Measurements from ENCODE around the gene CTBP2. TPM values are rescaled to one million over a fixed set of nuclear protein-coding genes. Genes with fewer than 3 reads are reported as not detected.

Gene CTBP2
- polyA plus RNA-seq, 1 donor (not counting 4 experiments of a cell fraction or from before 2014, with no cell fraction given) = 76.0 TPM

GRCh38 chr10:125136087-125136486 lies 24.3 kb downstream of the CTBP2 start:
- Histone ChIP-seq H3K27me3 (ENCODE audit: control insufficient read depth, extremely low read depth, insufficient read depth, low read length) (no peaks in the 10 kb centered on the region), H3K4me2 (ENCODE audit: control insufficient read depth, extremely low read depth, insufficient read depth, low read depth, low read length) (no peak overlapping the region), H3K4me1 (ENCODE audit: control insufficient read depth, extremely low read depth, insufficient read depth, low read length) (no peaks in the 10 kb centered on the region), H3K9me3 (ENCODE audit: control insufficient read depth, low read depth, low read length) (no peaks in the 10 kb centered on the region), H4K20me1 (ENCODE audit: control insufficient read depth, extremely low read depth, insufficient read depth, low read length) (peaks cover 49% of the 10 kb centered on the region), H3K9ac (ENCODE audit: control insufficient read depth, extremely low read depth, insufficient read depth, low read length) (no peak overlapping the region), H3K27ac (ENCODE audit: control insufficient read depth, insufficient read depth, low read length) (no peak overlapping the region), H3K36me3 (ENCODE audit: control insufficient read depth in 2 of 2, extremely low read depth in 1 of 2, insufficient read depth in 2 of 2, low read length in 2 of 2) (peaks cover 20 to 51% of the 10 kb centered on the region in 2 experiments), H3K4me3 (ENCODE audit: control insufficient read depth in 2 of 3, extremely low read depth in 1 of 3, insufficient read depth in 2 of 3, low read depth in 1 of 3, low read length in 3 of 3) (no peak overlapping the region), H2AFZ (ENCODE audit: control insufficient read depth, low read length) (no peak overlapping the region), H3K9me1 (ENCODE audit: control insufficient read depth, extremely low read depth, insufficient read depth, low read length) (no peaks in the 10 kb centered on the region), H3K79me2 (ENCODE audit: control insufficient read depth, insufficient read depth, low read length) (peaks cover 100% of the 10 kb centered on the region)
- no peak for DNase-seq (ENCODE audit: low read depth, low spot score)
- TF ChIP-seq, protein P1, sequence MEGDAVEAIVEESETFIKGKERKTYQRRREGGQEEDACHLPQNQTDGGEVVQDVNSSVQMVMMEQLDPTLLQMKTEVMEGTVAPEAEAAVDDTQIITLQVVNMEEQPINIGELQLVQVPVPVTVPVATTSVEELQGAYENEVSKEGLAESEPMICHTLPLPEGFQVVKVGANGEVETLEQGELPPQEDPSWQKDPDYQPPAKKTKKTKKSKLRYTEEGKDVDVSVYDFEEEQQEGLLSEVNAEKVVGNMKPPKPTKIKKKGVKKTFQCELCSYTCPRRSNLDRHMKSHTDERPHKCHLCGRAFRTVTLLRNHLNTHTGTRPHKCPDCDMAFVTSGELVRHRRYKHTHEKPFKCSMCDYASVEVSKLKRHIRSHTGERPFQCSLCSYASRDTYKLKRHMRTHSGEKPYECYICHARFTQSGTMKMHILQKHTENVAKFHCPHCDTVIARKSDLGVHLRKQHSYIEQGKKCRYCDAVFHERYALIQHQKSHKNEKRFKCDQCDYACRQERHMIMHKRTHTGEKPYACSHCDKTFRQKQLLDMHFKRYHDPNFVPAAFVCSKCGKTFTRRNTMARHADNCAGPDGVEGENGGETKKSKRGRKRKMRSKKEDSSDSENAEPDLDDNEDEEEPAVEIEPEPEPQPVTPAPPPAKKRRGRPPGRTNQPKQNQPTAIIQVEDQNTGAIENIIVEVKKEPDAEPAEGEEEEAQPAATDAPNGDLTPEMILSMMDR (optimal IDR thresholded peaks at IDR 0.05 in 1 of 3, IDR thresholded peaks at IDR 0.05 in 1 of 3, conservative IDR thresholded peaks at IDR 0.05 in 1 of 3; ENCODE audit: extremely low read depth in 1 of 3, insufficient read depth in 2 of 3, low read length in 3 of 3) = no peak
- no peak for TF ChIP-seq EZH2 (IDR thresholded peaks at IDR 0.05; ENCODE audit: low read length)
- FAIRE-seq = no peak
- dilution Hi-C loops (cut with MboI; ENCODE audit: extremely low pct_ligation_motif_present, low sequenced_read_pairs) = no loop called here

- Histone ChIP-seq H3K9me1 (ENCODE audit: control insufficient read depth, extremely low read depth, insufficient read depth, low read length) (no peaks in the 10 kb centered on the region), H3K36me3 (ENCODE audit: control insufficient read depth in 2 of 2, extremely low read depth in 1 of 2, insufficient read depth in 2 of 2, low read length in 2 of 2) (peaks cover 23 to 55% of the 10 kb centered on the region in 2 experiments), H3K27me3 (ENCODE audit: control insufficient read depth, extremely low read depth, insufficient read depth, low read length) (no peaks in the 10 kb centered on the region), H3K27ac (ENCODE audit: control insufficient read depth, insufficient read depth, low read length) (no peak overlapping the region), H2AFZ (ENCODE audit: control insufficient read depth, low read length) (no peak overlapping the region), H4K20me1 (ENCODE audit: control insufficient read depth, extremely low read depth, insufficient read depth, low read length) (peaks cover 49% of the 10 kb centered on the region), H3K4me2 (ENCODE audit: control insufficient read depth, extremely low read depth, insufficient read depth, low read depth, low read length) (no peak overlapping the region), H3K9me3 (ENCODE audit: control insufficient read depth, low read depth, low read length) (no peaks in the 10 kb centered on the region), H3K4me3 (ENCODE audit: control insufficient read depth in 2 of 3, extremely low read depth in 1 of 3, insufficient read depth in 2 of 3, low read depth in 1 of 3, low read length in 3 of 3) (no peak overlapping the region), H3K9ac (ENCODE audit: control insufficient read depth, extremely low read depth, insufficient read depth, low read length) (no peak overlapping the region), H3K4me1 (ENCODE audit: control insufficient read depth, extremely low read depth, insufficient read depth, low read length) (no peaks in the 10 kb centered on the region), H3K79me2 (ENCODE audit: control insufficient read depth, insufficient read depth, low read length) (peaks cover 100% of the 10 kb centered on the region)
- dilution Hi-C loops (cut with MboI; ENCODE audit: extremely low pct_ligation_motif_present, low sequenced_read_pairs) = no loop called here
- no peak for DNase-seq (ENCODE audit: low read depth, low spot score)
- no peak for FAIRE-seq
- TF ChIP-seq, protein P1 (optimal IDR thresholded peaks at IDR 0.05 in 1 of 3, IDR thresholded peaks at IDR 0.05 in 1 of 3, conservative IDR thresholded peaks at IDR 0.05 in 1 of 3; ENCODE audit: extremely low read depth in 1 of 3, insufficient read depth in 2 of 3, low read length in 3 of 3) = no peak
- TF ChIP-seq EZH2 (IDR thresholded peaks at IDR 0.05; ENCODE audit: low read length) = no peak
These were observed 24.7 kb downstream of the CTBP2 start for GRCh38 chr10:125135771-125136035.

All from keratinocyte (primary cell).